ENCODE results near the gene AREL1.

Gene AREL1

DNA sequence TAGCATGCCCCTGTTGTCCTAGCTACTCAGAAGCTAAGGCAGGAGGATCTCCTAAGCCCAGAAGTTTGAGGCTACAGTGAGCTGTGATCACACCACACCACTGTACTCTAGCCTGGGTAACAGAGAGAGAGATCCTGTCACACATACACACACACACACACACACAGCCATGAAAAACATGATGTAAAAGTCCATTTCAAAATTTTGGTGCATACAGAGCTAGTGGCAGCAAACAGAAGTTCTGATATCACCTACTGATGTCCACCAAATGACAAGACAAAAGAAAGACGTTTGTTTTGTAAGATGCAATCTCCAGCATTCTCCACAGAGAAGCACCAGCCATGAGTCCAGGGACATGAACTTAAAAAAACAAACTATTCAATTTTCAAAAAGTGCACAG lies 15.9 kb downstream of the AREL1 start:
- no peak for DNase-seq

DNA sequence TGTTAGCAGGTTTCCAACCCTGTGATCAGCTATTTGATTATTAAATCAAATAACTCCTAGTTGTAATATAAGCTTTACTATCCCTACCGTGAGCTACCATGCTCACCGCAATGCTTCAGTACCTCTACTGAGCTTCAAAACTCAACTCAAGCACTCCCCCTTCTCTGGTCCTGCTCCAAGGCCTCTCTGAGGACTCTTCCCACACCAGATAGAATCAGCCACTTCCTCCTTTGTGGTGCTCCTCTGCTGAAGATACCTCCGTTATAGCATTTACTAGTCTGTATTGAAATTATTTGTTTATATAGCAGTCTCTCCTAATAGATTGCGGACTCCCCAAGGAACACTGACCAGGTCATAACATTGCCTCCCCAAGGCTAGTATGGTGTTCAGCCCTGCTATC lies 17.5 kb downstream of the AREL1 start:
- DNase-seq = no peak

DNA sequence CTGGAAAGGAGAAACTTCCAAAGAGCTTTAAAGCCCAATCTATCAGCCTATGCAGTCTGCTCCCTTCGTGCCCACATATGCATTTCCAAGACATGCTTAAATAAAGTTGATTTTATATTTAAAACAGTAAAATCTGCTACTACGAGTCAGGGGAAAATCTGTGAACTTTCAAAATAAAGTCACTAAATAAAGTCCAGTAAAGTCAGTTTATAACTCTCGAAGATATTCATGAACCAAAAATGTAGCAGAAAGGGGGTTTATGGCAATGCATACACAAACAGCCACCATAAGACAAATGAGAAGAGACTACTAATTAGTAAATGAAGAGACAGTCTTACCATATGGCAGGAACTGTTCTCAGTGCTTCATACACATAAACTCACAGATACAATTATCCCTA lies 19.7 kb downstream of the AREL1 start:
- DNase-seq = no peak

DNA sequence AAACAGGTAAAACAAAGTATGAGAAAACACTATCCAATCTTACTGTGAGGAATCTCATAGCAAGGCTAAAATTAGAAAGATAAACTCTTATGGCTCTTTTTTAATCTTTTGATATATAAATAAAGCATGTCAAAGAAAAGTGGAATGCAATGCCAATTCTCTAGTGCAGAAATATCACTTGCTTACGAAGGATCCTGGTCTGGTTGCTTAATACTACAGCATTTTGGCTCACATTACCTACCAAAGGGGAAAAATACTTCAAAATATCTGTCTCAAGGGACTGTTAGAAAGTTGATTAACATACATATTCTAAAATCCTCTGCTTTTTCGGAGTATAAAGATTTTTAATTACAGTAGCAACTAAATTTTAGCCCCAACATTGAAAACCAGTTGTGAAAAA lies 21.4 kb downstream of the AREL1 start:
- no peak for DNase-seq

DNA sequence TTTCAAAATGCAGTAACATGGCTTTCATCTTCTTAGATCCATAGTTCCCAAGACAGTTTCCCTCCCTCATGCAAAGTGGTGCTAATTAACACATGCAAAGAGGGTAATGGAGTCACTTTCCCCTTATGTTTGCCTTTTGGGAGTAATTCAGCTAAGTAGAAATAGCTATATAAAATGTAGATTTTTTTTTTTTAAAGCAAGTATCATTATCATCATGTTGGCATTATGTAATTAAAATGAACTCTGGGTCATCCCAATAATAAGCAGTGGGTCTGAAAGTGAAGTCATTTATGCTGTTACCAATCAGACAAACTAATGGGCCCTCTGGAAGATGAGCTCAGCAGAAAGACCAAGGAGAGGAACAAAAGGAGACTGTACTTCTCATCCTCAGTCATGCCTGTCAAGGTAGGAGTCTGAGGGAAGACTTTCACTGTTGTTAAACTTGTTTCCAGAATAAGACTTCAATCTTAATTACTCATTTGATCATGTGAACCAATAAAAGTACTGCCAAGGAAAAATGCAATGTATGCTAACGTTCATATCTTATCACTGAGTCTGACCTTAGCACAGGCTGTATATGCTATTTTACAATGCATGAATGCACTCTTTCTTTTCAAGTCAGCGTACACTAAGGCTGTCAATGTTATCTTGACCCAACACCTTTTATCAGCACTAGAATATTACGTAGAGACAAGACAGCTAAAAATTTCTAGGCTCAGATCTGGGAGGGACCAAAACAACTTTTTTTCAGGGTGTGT lies 26.8 kb downstream of the AREL1 start:
- no peak for DNase-seq

DNA sequence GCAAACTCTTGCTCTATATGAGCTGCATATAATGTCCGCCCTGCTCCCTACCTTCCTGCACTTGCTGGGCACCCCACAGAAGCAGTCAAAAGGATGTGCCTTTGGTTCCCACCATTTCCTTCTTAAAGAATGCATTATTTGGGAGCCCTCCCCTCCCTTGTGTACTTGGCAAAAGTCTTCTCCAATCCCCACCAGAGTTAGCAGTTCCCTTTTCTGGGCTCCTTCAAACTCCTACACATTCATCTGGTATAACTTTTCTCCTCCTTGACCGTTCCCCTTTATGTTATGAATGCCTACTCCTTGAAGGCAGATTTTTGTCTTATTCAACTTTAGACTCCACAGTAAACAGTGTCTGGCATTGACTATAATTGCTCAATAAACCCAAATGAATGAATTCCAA lies 27.8 kb downstream of the AREL1 start:
- no peak for DNase-seq

DNA sequence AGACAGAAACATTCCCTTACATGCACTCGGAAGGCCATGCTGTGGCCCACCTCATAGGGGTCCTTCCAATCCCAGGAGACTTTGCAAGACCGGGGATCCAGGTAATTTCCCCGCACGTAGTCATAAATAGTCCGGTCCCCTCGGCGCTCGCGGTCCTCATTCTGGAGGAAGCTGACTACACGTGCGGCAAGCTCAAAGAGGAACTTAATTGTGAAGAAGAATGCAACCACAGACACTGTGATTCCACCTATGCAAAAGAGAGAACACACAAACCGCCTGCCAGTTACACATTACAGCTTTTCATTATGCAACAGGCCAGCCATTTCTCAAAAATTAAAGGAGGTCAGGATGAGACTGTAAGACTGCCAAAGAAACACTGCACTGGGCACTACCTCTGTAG lies 28.4 kb downstream of the AREL1 start:
- DNase-seq = no peak

DNA sequence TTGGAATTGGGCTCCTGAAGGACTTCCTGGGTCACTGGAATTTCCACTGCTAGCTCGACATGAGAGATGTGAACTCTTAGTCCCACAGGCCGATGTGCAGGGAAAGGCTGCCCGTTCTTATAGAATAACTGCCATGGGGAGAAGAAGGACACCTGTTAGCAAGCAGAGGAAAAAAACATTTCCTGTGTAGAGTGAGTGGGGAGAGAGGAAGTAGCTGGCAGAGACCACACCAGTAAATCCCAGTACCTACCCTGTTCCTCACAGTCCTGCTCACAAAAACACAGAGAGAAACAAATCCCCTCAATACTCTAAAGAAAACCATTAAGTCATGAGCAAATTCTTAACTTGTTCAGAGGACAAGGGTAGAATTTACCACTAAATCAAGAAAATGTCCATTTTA lies 29.5 kb downstream of the AREL1 start:
- no peak for DNase-seq

DNA sequence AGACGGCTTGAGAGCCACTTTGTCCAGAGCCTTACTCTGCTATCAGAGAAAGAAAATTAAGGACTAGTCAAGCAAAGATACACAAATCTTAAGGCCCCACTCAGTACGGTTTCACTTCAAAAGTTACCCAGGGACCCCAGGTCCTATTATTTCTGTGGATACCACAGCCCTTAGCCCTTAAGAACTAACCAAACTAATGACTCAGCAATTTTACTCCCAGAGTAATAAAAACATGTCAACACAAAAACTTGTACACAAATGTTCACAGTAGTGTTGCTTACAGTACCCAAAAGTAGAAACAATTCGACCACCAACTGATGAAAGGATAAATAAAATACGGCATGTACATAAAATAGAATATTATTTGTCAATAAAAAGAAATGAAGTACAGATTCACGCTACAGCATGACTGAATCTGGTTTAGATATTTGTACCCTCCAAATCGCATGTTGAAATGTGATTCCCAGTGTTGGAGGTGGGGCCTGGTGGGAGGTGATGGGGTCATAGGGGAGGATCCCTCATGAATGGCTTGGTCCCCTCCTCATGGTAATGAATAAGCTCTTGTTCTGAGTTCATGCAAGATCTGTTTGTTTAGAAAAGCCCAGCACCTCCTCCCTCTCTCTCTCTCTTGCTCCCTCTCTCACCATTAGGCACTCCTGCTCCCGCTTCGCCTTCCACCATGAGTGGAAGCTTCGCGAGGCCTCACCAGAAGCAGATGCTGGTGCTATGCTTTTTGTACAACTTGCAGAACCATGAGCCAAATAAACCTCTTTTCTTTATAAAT lies 30.5 kb downstream of the AREL1 start:
- no peak for DNase-seq

DNA sequence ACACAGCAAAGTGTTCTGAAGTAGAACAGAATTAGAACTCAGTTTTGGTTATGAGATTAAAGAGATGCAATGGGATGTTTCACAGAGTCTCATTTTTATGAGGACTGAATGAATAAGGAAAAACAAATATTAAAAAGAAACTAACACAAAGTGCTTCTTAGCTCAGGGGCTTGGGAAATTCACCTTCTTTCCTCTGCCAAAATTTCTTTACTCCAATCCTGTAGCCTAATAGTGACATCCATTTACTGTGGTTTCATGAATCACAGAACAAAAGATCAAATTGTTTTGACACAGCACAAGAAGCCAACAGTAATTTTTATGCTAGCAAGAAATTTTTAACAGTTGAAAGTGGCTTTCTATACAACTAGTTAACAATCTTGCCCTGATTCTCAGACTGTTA lies 37.7 kb downstream of the AREL1 start:
- DNase-seq = no peak

DNA sequence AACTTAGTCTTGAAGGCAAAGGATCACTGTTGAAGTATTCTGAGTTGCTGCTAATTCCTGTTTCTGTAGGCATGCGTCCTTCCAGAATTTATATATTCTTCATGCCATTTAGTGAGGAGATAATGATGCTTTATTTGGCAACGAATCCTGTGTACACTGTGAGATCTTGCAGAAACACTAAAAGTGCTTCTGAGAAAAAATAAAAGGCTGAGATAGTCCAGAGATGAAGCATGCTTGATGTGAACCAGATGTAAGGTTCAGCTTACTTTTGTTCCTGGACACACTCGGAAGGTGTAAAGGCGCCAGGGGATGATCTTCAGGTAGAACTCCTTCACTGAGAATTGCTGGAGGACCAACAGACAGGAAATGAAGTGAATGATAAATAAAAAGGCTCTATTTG lies 39.1 kb downstream of the AREL1 start:
- no peak for DNase-seq

DNA sequence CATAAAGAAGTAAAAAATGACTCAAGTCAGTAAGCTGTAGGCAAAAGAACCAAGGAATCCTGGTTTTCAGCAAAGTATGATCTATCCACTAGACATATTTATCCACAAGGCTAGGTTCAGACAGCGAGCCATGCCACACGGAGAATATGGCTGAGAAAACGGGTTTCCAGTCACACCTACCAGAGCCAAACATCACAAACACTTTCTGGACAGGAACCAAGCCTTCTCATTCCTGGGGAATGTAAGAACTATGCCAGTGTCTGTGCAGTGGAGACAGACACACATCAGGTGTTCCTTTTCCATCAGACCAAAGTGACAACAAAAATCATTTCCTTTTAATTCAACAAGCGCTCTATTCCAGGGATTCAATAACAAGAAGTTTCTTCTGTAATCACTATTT lies 41.1 kb downstream of the AREL1 start:
- no peak for DNase-seq

DNA sequence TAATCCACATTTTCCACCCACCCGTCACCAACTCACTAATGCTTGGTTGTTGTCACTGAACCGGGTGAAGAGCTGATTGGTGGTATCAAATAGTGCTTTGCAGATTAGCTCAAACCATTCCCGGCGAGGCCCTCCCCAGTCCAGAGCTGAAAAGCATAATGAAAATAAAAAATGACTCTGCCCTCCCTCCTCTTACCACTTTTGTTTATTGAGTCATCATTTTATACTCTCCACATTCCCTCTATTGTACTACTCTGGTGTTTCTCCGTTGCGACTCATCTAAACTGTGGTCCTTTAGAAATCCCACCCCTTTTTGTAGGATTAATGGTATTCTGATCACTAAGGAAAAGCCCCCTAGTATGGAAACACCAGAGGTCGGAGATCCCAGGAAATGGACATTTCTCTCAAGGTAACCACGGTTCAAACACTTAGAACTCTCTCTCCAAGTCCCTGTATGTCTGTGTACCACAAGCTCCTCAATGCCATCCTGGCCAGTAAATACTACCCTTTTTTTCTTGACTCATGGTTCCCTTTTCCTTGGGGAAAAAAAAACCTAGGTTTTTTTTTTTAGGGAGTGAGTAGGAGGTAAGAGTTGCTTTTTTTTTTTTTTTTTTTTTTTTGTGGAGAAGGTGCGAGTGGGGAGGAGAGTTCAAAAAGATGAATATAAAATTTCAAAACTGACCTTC lies 42.0 kb downstream of the AREL1 start:
- no peak for DNase-seq

DNA sequence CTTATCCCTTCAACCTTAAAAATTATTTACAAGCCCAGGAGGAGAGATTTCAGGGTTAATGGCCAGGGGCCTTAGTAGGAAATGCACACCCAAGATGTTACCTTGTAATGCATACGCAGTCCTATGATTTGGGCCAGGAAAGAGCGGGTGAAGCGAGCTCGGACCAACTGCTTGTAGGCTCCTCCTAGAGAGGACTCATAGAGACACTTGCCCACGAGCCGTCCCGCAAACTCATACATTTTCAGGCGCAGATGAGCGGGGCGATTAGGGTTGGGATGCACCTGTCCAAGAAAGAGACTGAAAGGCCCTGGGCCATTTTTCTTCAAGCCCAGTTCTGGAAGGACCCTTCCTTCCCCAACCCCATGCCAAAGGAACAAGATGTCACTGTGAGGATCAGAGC lies 43.0 kb downstream of the AREL1 start:
- no peak for DNase-seq

DNA sequence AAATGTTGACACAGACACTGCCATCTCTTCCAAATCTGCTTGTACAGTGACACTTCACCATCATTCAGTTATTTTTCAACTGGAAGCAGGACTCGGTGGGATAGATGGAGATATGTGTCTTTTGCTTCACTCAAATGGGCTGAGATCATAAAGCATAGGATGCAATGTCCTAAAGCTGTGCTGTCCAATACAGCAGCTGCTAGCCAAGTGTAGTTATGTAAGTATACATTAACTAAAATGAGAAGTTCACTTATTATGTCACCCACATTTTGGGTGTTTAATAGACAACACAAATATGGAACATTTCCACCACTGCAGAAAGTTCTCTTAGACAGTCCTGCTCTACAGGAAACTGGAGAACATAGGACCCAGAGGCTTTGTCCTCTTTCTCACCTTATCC lies 43.6 kb downstream of the AREL1 start:
- no peak for DNase-seq

DNA sequence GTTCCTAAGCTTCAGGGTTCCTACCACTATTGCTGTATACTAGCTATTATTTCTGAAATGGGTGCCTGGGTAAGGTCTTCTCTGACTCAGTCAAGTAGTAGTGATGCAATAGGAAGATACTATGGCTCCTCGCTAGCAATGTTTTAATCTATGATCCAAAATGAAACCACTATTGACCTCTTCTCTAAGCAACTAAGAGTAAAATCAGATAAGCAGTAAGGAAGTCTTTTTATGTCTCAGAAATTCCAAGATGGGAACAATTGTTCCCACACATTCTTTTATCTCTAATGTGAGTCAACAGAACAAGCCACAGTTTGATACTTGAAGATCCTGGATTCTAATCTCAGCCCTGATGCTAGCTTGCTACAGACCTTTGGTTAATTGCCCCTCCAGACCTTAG lies 45.1 kb downstream of the AREL1 start:
- DNase-seq = no peak

DNA sequence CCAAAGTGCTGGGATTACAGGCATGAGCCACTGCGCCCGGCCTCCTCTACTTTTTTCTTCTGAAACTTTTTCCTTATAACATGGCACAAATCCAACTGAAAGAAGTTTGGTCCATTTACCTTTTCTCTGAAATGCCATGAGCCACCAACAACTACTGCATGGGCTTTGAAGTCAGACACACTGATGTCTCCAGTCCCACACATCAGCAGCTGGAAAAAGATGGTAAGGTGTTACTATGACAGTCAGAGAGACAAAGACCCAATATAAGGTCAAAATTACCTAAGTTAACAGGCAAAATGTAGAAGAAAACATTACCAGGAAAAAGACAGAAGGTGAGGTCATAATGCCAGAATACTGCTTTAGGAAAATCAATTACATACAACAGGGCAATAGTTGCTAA lies 48.2 kb downstream of the AREL1 start:
- DNase-seq = no peak

DNA sequence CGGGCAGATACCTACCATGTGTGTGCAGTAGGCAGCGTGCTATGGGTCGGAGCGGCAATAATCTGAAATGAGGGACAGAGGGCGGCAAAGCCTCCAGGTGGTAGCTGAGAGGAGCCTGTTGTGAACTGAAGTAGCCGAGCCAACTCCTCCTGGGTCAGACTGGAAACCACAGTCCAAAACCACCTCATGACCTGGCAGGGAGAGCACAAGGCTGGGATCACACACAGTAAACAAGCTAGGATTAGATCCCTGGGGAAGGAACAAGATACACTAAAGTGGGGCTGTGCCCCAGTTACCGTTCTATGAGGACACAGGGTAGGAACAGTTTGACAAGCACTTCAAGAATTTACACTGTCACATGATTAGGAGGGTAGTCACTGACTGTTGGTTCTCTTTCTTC lies 49.0 kb downstream of the AREL1 start:
- no peak for DNase-seq

DNA sequence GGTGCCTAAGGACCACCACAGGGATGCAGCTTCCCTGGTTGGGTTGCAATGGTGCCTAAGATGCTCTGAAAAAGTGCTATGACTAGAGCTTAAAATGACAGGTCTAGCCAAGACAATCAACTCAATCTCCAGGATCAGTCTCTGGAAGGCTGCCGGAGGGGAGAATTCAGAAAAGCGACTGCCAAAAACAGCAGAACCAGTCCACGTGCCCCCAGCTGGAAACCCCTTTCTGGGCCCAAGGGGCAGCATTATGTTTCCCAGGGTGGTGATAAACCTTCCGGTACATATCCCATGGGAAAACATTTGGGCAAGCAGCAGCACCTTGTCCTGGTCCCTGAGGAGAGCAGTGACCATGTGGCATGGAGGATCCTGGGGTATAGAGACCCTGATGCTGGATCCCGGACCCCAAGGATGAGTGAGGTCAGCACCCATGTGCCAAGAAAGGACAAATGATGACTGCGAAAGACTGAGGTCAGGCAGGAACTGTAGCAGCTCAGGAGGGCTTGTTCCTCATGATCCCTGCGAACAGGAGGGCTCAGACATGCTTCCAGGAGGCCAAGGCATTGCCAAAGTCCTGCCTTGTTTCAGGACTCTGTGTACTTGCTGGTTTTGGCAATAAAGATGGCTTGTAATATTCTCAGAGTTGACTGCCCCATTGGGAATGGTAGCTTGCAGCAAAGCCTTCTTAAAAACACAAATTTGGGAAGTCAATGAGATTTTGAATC lies 51.0 kb downstream of the AREL1 start:
- DNase-seq = no peak

DNA sequence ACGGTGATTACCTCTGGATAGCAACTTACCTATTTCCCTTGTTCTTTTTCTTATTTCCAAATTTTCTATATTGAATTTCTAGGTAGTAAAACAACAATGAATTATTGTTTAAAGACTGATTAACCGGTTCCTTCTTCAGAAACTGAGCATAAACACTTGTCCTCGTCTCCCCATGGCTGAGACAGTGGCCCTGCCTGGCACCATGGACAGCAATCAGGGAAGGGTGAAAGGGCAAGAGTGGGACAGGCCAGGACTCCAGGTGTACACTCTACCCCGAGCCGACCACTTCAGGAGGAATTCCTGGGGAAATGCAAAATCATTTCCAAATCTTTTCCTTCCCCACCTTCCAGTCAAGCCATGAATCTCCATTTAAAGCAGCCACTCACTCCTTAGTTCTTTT lies 52.0 kb downstream of the AREL1 start:
- DNase-seq = no peak

DNA sequence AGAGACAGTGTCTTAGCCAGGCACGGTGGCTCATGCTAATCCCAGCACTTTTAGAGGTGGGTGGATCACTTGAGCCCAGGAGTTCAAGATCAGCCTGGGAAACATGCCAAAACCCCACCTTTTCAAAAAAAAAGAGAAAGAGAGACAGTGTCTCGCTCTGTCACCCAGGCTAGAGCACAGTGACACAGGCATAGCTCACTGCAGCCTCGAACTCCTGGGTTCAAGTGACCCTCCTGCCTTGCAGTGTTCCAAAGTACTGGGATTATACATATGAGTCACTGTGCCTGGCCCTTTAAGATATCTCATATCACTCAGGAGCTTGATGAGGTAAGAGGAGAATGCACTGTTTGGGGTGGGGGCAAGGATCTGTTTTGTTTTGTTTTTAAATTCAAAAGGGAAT lies 52.7 kb downstream of the AREL1 start:
- no peak for DNase-seq

DNA sequence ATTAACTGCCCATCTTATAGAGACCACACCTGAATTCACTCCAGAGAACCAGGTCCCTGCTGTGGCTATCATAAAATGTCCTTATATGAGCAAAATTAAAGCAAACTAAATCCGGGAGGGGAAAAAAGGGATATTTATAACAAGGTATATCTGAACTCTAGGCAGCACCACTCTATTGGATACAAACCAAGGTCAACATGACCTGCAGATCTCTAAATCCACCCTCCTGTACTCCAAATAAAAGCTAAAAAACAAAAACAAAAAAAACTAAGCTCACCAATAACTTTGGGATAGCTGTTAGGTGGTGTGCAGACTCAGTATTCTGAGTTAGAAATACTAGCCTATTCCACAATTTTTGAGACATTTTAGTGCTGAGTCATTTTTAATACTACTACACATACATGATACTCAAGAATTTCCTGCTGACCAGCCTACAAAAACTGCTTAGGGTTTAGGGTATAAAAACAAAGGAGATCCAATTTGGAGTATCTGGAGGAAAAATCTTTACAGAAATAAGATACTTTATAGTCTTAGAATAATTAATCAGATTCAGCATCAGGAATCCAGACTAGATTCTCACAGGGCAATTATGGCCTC lies 54.2 kb downstream of the AREL1 start:
- DNase-seq = no peak

DNA sequence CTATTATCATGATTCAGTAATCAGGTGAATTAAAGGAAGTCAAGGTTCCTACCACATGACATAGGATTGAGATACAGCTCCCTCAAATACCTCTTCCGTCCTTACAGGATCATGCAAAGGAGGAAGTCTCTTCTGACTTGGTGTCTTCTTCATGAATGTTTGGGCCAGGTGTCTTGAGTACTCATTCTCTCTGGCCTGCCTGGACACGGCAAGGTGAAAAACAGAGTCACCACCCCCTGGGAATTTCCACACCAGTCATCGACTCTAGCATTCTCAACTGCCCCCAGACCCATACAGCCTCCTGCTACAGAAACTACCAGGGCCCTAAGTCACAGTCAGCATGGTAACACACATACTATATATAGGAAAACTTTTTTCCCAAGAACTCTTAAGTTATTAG lies 55.9 kb downstream of the AREL1 start:
- no peak for DNase-seq
